ENCODE results near the gene CPLANE2.

CPLANE2 gene

GRCh38 chr1:16208270-16208987, 28.6 kb downstream of the CPLANE2 start:
- TF ChIP-seq, protein P1, sequence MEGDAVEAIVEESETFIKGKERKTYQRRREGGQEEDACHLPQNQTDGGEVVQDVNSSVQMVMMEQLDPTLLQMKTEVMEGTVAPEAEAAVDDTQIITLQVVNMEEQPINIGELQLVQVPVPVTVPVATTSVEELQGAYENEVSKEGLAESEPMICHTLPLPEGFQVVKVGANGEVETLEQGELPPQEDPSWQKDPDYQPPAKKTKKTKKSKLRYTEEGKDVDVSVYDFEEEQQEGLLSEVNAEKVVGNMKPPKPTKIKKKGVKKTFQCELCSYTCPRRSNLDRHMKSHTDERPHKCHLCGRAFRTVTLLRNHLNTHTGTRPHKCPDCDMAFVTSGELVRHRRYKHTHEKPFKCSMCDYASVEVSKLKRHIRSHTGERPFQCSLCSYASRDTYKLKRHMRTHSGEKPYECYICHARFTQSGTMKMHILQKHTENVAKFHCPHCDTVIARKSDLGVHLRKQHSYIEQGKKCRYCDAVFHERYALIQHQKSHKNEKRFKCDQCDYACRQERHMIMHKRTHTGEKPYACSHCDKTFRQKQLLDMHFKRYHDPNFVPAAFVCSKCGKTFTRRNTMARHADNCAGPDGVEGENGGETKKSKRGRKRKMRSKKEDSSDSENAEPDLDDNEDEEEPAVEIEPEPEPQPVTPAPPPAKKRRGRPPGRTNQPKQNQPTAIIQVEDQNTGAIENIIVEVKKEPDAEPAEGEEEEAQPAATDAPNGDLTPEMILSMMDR (IDR thresholded peaks at IDR 0.05; ENCODE audit: borderline replicate concordance, insufficient read depth, low read depth, low read length): no peak
- no peak overlapping the region for H3K4me3 ChIP-seq (ENCODE audit: low read depth, low read length)

DNA sequence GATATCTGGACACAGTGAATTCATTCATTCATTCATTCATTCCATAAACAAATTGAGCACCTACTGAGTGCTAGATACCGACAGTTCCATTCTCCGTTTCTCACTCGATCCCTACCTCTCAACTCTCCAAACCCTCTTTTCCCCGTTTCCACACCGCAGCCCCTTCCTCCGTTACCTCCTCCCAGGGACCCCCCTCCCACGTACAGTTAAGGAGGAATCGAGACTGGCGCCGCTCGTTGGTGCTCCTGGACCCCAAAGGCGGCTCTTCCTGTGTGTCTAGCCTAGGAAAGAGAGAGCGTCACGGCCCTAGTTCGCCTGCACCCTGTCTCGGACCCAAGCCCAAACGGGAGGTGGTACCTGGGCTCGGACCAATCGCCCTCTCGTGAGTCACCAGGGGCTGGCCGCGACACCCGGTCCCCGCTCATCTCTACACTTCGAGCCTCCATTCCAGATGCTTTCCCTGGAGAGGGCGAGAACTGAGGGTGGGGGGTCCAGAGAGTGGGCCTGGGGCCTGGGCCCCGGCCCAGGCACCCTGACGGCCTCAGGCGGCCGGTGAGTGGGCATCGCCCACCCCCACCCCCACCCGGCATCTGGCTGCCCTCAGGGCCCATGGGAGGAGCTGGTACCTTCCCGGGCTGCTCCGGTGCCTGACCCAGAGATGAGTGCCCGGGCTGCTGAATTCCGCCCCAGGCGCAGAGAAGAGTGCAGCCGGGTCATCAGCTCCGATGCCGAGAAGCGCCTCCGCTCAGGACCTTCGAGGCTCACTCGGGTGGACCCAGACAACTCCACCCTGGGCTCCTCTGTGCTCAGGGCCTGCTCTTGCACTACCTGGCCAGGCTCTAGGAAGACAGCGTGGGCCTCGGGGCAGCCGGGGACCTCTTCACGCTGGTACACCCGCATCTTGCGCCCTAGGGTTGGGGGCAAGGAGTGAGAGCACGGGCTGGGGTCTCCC, 29.4 kb downstream of the CPLANE2 start:
- TF ChIP-seq, protein P1 (IDR thresholded peaks at IDR 0.05; ENCODE audit: borderline replicate concordance, insufficient read depth, low read depth, low read length): no peak
- H3K4me3 ChIP-seq (ENCODE audit: low read depth, low read length): peak overlapping the region; percentile 52

DNA sequence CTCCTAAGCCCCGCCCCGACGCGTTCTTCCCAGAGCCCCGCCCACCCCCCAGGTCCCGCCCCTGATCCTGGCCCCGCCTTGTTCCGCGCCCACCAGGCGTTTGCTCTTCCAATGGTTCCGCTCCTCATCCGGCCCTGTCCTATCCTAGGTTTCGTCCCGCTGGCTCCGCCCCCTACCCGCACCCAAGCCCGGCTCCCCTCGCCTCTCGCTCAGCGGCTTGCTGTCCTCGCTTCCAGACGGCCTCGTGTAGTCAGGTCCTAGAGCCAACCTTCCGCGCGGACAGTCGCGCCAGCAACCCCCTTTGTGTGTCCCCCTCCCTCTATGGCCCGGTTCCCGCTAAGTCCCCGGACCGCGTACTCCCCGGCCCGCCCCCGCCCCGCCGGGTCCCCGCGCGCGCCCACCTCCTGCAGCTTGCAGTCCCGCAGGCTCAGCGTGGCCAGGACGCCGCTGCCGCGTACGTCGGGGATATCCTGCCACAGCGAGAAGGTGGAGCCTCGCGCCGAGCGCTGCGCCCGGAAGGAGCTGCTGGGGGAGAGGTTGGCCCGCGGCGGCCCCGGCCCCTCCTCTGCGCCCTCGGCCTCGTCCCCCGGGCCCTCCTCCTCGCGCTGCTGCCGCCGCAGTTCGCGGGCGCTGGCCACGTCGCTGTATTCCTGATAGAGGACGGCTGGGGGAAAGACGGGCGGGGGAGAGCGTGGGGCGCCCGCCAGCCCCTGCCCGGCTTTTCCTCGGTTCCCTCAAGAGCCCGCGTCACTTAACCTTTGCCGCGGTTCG, 30.3 kb downstream of the CPLANE2 start:
- TF ChIP-seq, protein P1 (IDR thresholded peaks at IDR 0.05; ENCODE audit: borderline replicate concordance, insufficient read depth, low read depth, low read length): no peak
- H3K4me3 ChIP-seq (ENCODE audit: low read depth, low read length): peak overlapping the region; percentile 52

GRCh38 chr1:16205891-16206546, 31.0 kb downstream of the CPLANE2 start:
- peak overlapping the region; percentile 38 for H3K4me3 ChIP-seq (ENCODE audit: low read depth, low read length)
- TF ChIP-seq, protein P1 (IDR thresholded peaks at IDR 0.05; ENCODE audit: borderline replicate concordance, insufficient read depth, low read depth, low read length): no peak

- no peak overlapping the region for H3K4me3 ChIP-seq (ENCODE audit: low read depth, low read length)
- TF ChIP-seq, protein P1 (IDR thresholded peaks at IDR 0.05; ENCODE audit: borderline replicate concordance, insufficient read depth, low read depth, low read length): no peak
Observed at GRCh38 chr1:16205334-16205671, 31.7 kb downstream of the CPLANE2 start.

- TF ChIP-seq, protein P1 (IDR thresholded peaks at IDR 0.05; ENCODE audit: borderline replicate concordance, insufficient read depth, low read depth, low read length): peak; percentile 37; the same call in 1 of the 2 replicates
- no peak overlapping the region for H3K4me3 ChIP-seq (ENCODE audit: low read depth, low read length)
Observed at GRCh38 chr1:16204634-16205333, 32.2 kb downstream of the CPLANE2 start.
